Suprapubic skin (tissue), 4 donors: Measurements from ENCODE around the gene L3MBTL4. TPM values are rescaled to one million over a fixed set of nuclear protein-coding genes. Genes with fewer than 3 reads are reported as not detected.

ENCODE experiments used
- DNase-seq, 2 donors: peaks; one replicate each; pipeline ENCODE4 v3.0.0-alpha.2; 2019; ENCODE audit warnings: low spot score in 2 of 2
- H3K27ac ChIP-seq: fragments of 200-600 bp; sonication (generic); one replicate; pipeline ENCODE4 v1.5.1; 2019
- H3K27me3 ChIP-seq: fragments of 200-600 bp; sonication (generic); one replicate; pipeline ENCODE4 v1.5.1; 2019
- H3K36me3 ChIP-seq: fragments of 200-600 bp; sonication (generic); one replicate; pipeline ENCODE4 v1.5.1; 2019
- H3K4me1 ChIP-seq: fragments of 200-600 bp; sonication (generic); one replicate; pipeline ENCODE4 v1.5.1; 2019
- H3K4me3 ChIP-seq: fragments of 200-600 bp; sonication (generic); one replicate; pipeline ENCODE4 v1.5.1; 2019; ENCODE audit warnings: mild to moderate bottlenecking
- H3K9me3 ChIP-seq: fragments of 200-600 bp; sonication (generic); one replicate; pipeline ENCODE4 v1.5.1; 2019
- EP300 ChIP-seq: sonication (generic); formaldehyde crosslinking; IDR thresholded peaks from one replicate; pipeline ENCODE4 v1.6.1; 2017; ENCODE audit warnings: antibody characterized with exemption
- POLR2A ChIP-seq, 2 donors: fragments of 450-650 bp; IDR thresholded peaks; one replicate each; pipeline ENCODE4 v1.6.1; 2017; ENCODE audit warnings: antibody characterized with exemption in 2 of 2, mild to moderate bottlenecking in 2 of 2, moderate library complexity in 2 of 2
- POLR2AphosphoS5 ChIP-seq, 3 donors: sonication (generic); formaldehyde crosslinking; IDR thresholded peaks; one replicate each; pipeline ENCODE4 v1.6.1; 2017; ENCODE audit warnings: antibody characterized with exemption in 3 of 3
- WGBS: methylation state at CpG from one replicate; pipeline ENCODE4 v1.1.5; 2018; 5-methylcytosine and 5-hydroxymethylcytosine counted together
- total RNA-seq, 4 donors: library from RNA; depleted of rRNA; stranded (reverse); fragments of >200 nt; gene quantifications; one replicate each; pipeline ENCODE4 v1.1.0, GENCODE V29; 2016
- TF ChIP-seq, protein P1 (sequence below), 2 donors: fragments of 200-600 bp in 1 of 2; fragments of 450-650 bp in 1 of 2; sonication (generic) in 1 of 2; IDR thresholded peaks; one replicate each; pipeline ENCODE4 v1.5.1; 2016 to 2019; ENCODE audit warnings: antibody characterized with exemption in 2 of 2, mild to moderate bottlenecking in 1 of 2, moderate library complexity in 1 of 2

L3MBTL4 gene
- total RNA-seq, 4 donors from 2014 or later, result 11.9 to 29.9 (median 14.4) TPM

DNA sequence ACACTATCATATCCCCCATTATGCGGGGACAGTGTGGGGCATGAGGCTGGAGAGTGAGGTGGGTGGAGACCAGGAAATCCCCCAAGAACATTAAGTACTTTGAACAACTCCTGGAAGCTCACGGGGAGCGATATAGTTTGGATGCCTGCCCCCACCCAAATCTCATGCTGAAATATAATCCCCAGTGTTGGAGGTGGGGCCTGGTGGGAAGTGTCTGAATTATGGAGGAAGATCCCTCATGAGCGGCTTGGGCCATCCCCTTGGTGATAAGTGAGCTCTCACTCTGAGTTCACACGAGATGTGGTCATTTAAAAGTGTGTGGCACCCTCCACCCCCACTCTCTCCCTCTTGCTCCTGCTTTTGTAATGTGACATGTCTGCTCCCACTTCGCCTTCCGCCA lies 422.3 kb downstream of the L3MBTL4 start:
- Histone ChIP-seq H3K36me3 (no peaks in the 10 kb centered on the region), H3K4me3 (no peak overlapping the region), H3K27ac (no peak overlapping the region), H3K27me3 (no peaks in the 10 kb centered on the region), H3K4me1 (no peaks in the 10 kb centered on the region), H3K9me3 (no peaks in the 10 kb centered on the region)
- WGBS, result 98% methylated on average over 7 of the region's 7 CpGs
- no peak for DNase-seq
- TF ChIP-seq POLR2AphosphoS5 (IDR thresholded peaks at IDR 0.05) (no peak), POLR2A (IDR thresholded peaks at IDR 0.05) (no peak), EP300 (no peak)
- TF ChIP-seq, protein P1, sequence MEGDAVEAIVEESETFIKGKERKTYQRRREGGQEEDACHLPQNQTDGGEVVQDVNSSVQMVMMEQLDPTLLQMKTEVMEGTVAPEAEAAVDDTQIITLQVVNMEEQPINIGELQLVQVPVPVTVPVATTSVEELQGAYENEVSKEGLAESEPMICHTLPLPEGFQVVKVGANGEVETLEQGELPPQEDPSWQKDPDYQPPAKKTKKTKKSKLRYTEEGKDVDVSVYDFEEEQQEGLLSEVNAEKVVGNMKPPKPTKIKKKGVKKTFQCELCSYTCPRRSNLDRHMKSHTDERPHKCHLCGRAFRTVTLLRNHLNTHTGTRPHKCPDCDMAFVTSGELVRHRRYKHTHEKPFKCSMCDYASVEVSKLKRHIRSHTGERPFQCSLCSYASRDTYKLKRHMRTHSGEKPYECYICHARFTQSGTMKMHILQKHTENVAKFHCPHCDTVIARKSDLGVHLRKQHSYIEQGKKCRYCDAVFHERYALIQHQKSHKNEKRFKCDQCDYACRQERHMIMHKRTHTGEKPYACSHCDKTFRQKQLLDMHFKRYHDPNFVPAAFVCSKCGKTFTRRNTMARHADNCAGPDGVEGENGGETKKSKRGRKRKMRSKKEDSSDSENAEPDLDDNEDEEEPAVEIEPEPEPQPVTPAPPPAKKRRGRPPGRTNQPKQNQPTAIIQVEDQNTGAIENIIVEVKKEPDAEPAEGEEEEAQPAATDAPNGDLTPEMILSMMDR (IDR thresholded peaks at IDR 0.05), result no peak

GRCh38 chr18:5987249-5987648 lies 427.5 kb downstream of the L3MBTL4 start:
- WGBS, result 57% methylated on average over 5 of the region's 5 CpGs
- Histone ChIP-seq H3K9me3 (no peaks in the 10 kb centered on the region), H3K27me3 (no peaks in the 10 kb centered on the region), H3K4me1 (no peaks in the 10 kb centered on the region), H3K36me3 (no peaks in the 10 kb centered on the region), H3K27ac (no peak overlapping the region), H3K4me3 (no peak overlapping the region)
- TF ChIP-seq, protein P1 (IDR thresholded peaks at IDR 0.05), result no peak
- TF ChIP-seq EP300 (no peak), POLR2A (IDR thresholded peaks at IDR 0.05) (no peak), POLR2AphosphoS5 (IDR thresholded peaks at IDR 0.05) (no peak)
- DNase-seq, result no peak

GRCh38 chr18:5986257-5986931 lies 428.3 kb downstream of the L3MBTL4 start:
- no peaks in the 10 kb centered on the region for H3K27me3 ChIP-seq
- no peaks in the 10 kb centered on the region for H3K4me1 ChIP-seq
- H3K9me3 ChIP-seq, result no peaks in the 10 kb centered on the region
- no peaks in the 10 kb centered on the region for H3K36me3 ChIP-seq
- DNase-seq, result no peak
- no peak overlapping the region for H3K27ac ChIP-seq
- no peak for TF ChIP-seq POLR2AphosphoS5 (IDR thresholded peaks at IDR 0.05)
- TF ChIP-seq EP300, result no peak
- TF ChIP-seq, protein P1 (IDR thresholded peaks at IDR 0.05), result no peak
- 59% methylated on average over 5 of the region's 5 CpGs for WGBS
- no peak overlapping the region for H3K4me3 ChIP-seq

- no peak for DNase-seq
- Histone ChIP-seq H3K4me1 (peaks cover 3% of the 10 kb centered on the region), H3K27ac (no peak overlapping the region), H3K27me3 (no peaks in the 10 kb centered on the region), H3K4me3 (no peak overlapping the region), H3K9me3 (no peaks in the 10 kb centered on the region), H3K36me3 (no peaks in the 10 kb centered on the region)
- WGBS, result 80% methylated on average over 1 of the region's 1 CpG
- TF ChIP-seq POLR2A (IDR thresholded peaks at IDR 0.05), result no peak
- TF ChIP-seq, protein P1 (IDR thresholded peaks at IDR 0.05), result no peak
These were observed 430.5 kb downstream of the L3MBTL4 start for GRCh38 chr18:5984245-5984644.

DNA sequence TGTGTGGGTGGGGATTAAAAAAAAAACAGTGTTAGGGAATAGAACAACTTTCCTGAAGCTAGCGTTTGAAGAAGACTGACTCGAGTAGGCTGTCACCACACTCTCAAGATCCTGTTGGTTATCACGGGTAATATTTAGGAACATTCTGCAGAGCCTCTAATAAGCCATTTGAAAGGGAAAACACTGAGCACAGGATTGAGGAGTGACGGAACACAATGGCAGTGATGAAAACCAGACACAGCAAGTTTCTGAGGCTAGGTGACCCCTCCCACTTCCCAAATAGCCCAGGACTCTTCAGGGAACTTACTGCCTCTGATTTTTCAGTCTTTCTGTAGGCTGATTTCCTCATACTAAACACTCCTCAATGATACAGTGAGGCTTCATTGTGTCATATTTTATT lies 431.2 kb downstream of the L3MBTL4 start:
- Histone ChIP-seq H3K27ac (no peak overlapping the region), H3K27me3 (no peaks in the 10 kb centered on the region), H3K4me1 (peaks cover 3% of the 10 kb centered on the region), H3K36me3 (no peaks in the 10 kb centered on the region), H3K4me3 (no peak overlapping the region), H3K9me3 (no peaks in the 10 kb centered on the region)
- WGBS, result 75% methylated on average over 4 of the region's 4 CpGs
- no peak for TF ChIP-seq POLR2A (IDR thresholded peaks at IDR 0.05)
- no peak for TF ChIP-seq EP300
- TF ChIP-seq, protein P1 (IDR thresholded peaks at IDR 0.05), result no peak
- no peak for TF ChIP-seq POLR2AphosphoS5 (IDR thresholded peaks at IDR 0.05)
- DNase-seq, result no peak
